Measurements from ENCODE around the gene SOX1. TPM values are rescaled to one million over a fixed set of nuclear protein-coding genes. Genes with fewer than 3 reads are reported as not detected.

SOX1 gene
- total RNA-seq, 1 experiment from 2014 or later, result not detected

- DNase-seq (ENCODE audit: low spot score), result no peak
Observed at GRCh38 chr13:112072534-112073244, 5.7 kb downstream of the SOX1 start.

DNA sequence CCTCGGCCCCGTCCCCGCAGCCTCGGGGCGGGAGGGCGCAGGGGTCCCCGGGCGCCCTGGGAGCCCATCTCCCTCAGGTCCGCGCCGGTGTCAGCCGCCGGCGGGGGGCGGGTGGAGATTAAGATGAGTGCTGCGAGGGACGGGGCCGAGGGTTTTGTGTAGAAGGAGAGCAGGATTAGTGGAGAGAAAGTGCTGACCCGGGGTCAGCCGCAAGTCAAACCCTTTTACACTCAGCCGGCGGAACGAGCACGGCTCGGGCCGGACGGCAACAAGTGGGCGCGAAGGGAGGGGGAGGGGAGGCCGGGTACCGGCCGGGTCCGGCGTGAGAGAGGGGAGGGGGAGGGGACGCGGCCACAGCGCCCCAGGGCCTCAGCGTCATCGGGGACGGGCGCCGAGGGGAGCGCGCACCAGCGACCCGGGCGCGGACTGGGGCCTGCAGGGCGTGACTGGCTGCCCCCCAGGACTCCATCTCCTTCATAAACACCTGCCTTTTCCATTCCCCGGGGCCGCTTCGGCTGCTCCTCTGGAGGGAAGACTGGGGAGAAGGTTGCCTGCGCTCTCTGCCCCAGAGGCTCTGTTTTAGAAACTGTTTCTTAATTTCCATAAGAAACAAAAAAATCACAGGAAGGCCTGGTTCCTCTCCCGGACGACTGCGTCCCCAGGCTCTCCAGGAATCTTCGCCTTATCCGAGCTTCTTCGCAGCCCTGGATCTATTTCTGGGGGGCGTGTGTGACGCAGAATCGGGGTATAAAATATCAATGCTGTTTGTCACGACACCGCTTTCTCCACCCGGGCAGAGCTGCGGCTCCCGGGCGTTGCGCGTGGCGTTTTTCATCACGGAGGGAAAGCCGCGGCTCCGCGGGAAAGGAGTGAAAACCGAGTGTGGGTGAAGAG is 6.5 kb downstream of the SOX1 start:
- no peak for DNase-seq (ENCODE audit: low spot score)

DNA sequence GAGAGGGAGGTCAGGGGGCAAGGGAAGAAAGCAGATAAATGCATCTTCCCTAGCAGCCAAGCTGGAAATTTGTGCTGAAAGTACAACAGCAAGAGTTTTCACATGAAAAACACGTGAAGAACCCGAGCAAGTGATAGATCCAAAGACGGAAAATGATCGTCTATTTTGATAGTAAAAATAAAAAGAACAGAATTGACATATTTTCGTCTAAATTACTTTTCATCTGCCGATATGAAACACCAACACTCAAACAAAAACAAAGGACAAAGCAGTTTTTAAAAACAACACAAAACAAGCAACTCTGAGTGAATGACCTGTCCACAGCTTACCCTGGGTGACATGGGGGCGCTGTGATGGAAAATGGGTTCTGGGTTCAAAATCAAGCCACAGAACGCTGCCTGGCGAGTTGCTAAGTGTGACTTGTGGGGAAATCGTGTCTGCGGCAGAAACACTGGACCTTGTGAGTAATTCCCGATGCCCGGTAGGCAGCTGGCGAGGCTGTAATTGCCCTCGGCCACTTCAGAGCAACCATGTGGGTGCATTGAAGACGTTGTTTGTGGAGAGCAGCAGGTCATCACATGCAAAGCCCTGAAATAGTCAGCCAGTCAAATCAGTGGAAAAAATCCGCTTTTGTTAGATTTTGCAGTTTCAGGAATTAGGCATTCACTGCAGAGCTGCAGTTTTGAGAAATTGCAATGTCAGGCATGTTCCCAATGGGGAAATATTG is 7.4 kb downstream of the SOX1 start:
- no peak for DNase-seq (ENCODE audit: low spot score)

GRCh38 chr13:112077729-112078128 is 10.8 kb downstream of the SOX1 start:
- DNase-seq (ENCODE audit: low spot score), result no peak

DNA sequence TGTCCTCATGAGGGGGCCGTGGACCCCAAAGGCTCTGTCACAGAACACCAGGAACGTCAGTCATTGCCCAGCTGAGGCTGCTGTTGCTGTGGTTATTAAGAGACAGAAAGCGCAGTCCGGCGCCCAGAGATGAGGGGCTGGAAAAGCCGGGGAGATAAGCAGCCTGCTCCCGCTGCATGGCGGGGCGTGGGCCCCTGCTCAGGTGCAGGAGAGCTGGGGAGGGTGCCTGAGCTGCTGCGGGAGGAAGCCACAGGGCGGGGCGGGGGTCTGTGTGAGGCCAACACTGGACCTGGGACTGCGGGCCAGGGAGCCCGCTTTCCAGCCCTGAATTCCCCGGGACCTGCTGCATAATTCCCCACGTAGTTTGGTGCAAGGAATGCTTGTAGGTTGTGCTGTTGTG is 11.3 kb downstream of the SOX1 start:
- DNase-seq (ENCODE audit: low spot score), result no peak

- no peak for DNase-seq (ENCODE audit: low spot score)
Observed at GRCh38 chr13:112078879-112079531, 12.1 kb downstream of the SOX1 start.

DNA sequence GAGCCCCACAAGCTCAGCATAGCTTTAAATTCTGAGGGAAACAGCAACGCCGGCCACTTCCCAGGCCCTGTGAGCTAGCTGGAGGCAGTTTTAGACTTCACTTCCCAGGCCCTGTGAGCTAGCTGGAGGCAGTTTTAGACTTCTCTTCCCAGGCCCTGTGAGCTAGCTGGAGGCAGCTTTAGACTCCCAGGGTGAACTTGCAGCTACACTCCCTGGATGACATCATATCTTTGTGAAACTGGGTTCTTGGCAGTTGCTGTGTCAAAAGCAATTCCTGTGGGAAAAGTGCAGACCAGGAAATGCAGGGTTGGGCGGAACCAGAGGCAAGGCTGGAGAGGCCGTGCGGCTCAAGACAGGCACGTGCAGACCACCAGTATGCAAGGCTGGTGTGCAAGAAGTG is 12.7 kb downstream of the SOX1 start:
- DNase-seq (ENCODE audit: low spot score), result no peak

- no peak for DNase-seq (ENCODE audit: low spot score)
Observed at GRCh38 chr13:112083971-112084370, 17.0 kb downstream of the SOX1 start.

GRCh38 chr13:112092453-112092852 is 25.5 kb downstream of the SOX1 start:
- DNase-seq (ENCODE audit: low spot score), result no peak

DNA sequence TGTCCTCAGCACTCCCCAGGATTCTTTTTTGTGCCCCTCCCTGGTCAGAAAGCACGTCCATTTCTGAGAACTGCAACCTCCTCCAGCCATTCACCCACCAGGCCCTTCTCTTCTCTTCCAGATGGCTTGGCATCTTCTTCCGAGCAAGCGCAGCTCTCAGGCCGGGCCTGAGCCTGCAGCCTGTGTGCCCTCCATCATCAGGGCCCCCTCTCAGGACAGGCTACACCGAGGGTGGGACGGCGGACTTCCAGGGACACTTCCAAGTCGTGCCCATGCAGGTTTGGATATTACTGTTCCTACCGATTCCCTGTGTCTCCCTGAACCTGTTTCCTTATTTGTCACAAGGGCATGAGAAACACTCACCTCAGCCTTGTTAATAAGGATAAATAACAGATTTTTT is 28.4 kb downstream of the SOX1 start:
- no peak for DNase-seq (ENCODE audit: low spot score)

DNA sequence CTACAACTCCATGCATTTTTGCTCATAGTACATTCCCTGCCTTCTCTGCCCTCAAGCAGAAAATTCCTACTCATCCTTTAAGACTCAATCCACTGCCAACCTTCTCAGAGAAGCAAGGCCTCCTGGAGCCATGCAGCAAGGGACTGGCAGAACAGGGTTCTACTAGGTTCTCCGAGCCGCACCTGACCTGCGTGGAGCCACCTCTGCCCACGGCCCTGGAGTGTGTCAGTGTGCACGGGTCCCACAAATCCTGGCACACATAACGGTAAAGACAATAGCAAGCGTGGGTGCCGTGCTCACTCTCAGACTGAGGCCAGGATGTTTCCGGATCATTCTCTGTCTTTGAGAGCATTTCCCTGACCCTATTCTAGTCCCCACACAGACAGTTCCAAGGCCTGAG is 30.0 kb downstream of the SOX1 start:
- no peak for DNase-seq (ENCODE audit: low spot score)

DNA sequence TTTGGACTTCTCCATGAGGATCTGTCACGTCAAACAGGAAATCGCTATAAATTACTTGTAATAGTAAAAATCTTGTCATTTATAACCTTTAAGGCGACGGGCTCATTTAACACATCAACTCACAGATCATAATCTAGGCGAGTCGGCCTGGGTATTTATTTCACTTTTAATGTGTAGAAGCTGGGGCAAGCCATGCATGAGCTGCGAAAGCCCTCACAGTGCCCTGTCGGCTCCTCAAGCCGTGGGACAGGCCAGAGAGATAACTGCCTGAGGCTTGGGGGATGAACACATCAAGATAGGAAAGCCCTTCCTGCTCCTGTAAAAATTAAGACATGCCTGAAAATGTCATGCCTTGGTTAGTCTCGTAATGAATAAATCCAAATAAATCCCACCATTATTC is 30.8 kb downstream of the SOX1 start:
- DNase-seq (ENCODE audit: low spot score), result no peak

GRCh38 chr13:112098699-112099098 is 31.8 kb downstream of the SOX1 start:
- DNase-seq (ENCODE audit: low spot score), result no peak

GRCh38 chr13:112101360-112101930 is 34.5 kb downstream of the SOX1 start:
- no peak for DNase-seq (ENCODE audit: low spot score)

GRCh38 chr13:112102243-112102642 is 35.3 kb downstream of the SOX1 start:
- DNase-seq (ENCODE audit: low spot score), result peak; percentile 39

DNA sequence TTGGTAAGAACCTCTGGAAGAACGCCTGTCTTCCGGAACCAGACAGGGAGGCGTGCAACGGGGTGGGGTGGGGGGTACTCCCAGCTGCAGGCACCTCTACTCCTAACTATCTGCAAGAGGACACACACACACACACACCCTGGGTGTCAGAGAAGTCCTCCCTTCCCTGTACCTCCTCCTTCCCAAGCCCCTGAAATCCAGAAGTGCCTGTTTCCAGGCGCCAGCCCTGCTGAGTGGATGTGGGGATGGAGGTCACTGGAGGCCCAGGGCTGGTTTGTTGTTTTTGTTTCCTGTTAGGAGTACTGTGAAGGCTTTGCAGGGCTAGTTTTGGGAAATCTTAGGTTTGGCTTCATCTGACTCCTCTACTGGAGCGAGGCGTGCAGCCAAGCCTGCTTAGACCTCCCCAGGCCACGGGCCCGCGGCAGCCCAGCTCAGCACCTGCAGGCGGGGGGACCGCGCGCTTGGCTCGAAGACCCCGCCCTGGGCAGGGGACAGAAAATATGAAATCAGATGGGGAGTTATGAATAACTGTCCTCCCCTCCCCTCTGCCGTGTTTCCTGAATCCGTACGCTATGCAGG is 36.4 kb downstream of the SOX1 start:
- DNase-seq (ENCODE audit: low spot score), result no peak

- no peak for DNase-seq (ENCODE audit: low spot score)
Observed at GRCh38 chr13:112103961-112104880, 37.3 kb downstream of the SOX1 start.

- DNase-seq (ENCODE audit: low spot score), result no peak
Observed at GRCh38 chr13:112104881-112105234, 37.9 kb downstream of the SOX1 start.

DNA sequence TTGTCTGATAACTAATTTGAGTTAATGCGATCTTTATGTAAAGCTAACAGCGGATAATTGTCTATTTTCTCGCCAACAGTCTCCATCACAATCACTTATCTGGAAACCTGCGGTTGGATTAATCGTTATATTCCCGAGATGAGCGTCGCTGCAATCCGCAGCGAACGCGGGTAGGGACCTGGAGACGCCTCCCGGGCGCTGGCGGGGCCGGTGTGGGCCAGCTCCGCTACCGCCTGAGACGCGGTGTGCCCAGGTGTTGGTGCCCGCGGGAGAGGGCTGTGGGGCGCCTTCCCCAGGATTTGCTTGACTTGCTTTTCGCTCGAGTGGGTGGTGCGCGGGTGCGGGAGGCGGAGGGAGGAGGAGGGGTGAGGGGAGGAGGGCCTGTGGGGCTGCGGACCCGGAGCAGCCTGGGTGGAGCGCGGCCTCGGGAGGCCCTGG is 38.3 kb downstream of the SOX1 start:
- DNase-seq (ENCODE audit: low spot score), result no peak

DNA sequence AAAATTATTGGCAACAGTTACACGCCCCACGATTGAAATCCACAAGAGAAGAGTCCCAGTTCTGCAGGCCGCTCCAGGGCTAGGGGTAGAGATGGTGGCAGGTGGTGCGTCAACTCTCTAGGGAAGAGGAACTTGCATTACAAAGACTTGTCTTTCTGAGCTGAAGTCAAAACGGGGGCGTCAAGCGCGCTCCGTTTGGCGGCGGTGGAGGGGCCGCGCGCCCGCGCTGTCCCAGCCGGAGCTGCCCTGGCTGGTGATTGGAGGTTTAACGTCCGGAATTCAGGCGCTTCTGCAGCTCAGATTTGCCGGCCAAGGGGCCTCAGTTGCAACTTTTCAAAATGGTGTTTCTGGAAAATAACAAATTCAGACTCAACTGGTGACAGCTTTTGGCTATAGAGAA is 38.9 kb downstream of the SOX1 start:
- DNase-seq (ENCODE audit: low spot score), result no peak
